Left lobe of liver (tissue), 2 donors: ENCODE results near the gene USF2. TPM values are rescaled to one million over a fixed set of nuclear protein-coding genes. Genes with fewer than 3 reads are reported as not detected.

Experiments
- ATAC-seq: fragments of 200-7000 bp; cut with Tn5 transposase; one replicate; pipeline ENCODE4 v1.9.1; 2020; ENCODE audit warnings: mild to moderate bottlenecking, moderate library complexity
- DNase-seq: peaks from one replicate; pipeline ENCODE4 v3.0.0-alpha.2; 2020; ENCODE audit warnings: low spot score
- total RNA-seq: library from RNA; stranded (reverse); gene quantifications from one replicate; pipeline ENCODE4 v1.2.1, GENCODE V29; 2021
- donor health status: DM: no; HTN: no; CAD: no; lungs with moderate emphysema.
- donor health status: DM: no; HTN: yes; CAD: no.

Gene USF2
- total RNA-seq, 1 donor from 2014 or later = 91.7 TPM

- DNase-seq = no peak
- ATAC-seq = no peak
Observed at GRCh38 chr19:35241417-35241816, 27.3 kb upstream of the USF2 start.

- DNase-seq (no peak), ATAC-seq (no peak)
Observed at GRCh38 chr19:35246466-35247092, 22.2 kb upstream of the USF2 start.

DNA sequence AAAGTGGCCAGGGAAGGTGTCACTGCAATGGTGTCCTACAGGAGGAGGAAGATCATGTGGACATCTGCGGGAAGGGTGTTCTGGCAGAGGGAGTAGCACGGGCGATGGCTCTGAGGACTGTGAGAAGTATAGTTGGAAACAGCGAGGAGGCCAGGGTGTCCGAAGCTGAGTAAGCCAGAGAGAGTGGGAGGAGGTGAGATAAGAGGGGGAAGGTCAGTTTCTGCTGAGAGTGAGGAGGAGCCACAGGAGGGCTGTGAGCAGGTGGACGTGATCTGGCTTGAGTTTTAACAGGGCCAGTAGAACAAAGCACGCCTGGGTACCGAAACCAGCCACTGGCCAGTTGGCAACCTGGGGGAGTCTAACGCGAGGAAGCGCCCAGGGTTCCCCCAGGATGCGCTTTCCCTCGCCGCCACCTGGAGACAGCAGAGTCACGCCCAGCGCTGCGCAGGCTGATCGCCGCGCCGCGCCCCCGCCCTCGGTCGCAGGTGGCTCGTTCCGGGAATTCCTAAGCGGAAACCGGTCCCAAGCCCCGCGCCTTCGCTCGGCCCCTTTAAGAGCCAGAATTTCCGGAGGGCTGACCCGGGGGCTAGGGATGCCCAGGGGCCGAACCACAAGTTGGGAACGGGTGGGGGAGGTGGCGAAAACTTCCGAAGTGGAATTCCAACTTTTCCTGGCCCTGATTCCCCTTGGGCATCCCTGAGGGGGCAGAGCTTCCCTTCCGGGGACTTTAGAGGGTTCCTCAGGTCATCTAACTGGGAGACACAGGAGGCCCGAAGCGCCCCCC is 21.0 kb upstream of the USF2 start:
- peak; percentile 76 for ATAC-seq

GRCh38 chr19:35248310-35249145 is 20.2 kb upstream of the USF2 start, which contains the start of gene LSR:
Gene LSR, plus strand, starts transcription at chr19:35249002. Its CDS starts 21 bp downstream, at chr19:35249023.
- DNase-seq (peak; percentile 93), ATAC-seq (peak; percentile 87)

More for the DNA sequence above, 21.0 kb upstream of the USF2 start:
- DNase-seq = peak; percentile 94

DNA sequence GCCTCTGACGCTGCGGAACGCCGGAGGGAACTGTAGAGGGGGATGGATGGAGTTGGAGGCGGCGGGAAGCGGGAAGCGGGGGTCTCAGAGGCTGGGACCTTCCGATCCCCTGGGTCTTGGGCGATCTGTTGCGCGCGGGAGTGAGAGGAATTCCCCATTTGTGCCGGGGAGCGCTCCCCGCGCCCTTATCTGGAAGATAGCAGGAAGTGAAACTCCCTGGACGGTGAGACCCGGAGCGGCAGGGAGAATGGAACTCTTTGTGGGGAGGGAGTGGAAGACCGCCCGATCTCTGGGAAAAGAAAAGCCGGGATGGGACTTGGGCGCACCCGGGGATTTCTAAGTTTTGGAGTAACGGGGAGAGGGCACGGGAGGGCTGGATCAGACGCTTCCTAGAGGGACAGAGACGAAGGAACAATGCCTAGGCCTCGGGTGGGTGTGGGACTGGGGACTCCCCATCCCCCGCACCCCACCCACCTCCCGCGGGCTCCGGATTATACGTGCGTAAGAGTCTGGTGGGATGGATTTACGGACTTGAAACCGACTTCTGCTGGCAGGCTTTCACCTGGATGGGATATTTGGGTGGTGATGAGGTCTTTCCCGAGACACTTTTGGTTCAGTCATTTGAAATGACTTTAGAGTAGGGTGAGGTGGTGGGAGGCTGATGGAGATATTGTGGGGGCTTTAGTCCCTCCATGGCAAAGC is 19.5 kb upstream of the USF2 start:
- DNase-seq (no peak), ATAC-seq (no peak)

DNA sequence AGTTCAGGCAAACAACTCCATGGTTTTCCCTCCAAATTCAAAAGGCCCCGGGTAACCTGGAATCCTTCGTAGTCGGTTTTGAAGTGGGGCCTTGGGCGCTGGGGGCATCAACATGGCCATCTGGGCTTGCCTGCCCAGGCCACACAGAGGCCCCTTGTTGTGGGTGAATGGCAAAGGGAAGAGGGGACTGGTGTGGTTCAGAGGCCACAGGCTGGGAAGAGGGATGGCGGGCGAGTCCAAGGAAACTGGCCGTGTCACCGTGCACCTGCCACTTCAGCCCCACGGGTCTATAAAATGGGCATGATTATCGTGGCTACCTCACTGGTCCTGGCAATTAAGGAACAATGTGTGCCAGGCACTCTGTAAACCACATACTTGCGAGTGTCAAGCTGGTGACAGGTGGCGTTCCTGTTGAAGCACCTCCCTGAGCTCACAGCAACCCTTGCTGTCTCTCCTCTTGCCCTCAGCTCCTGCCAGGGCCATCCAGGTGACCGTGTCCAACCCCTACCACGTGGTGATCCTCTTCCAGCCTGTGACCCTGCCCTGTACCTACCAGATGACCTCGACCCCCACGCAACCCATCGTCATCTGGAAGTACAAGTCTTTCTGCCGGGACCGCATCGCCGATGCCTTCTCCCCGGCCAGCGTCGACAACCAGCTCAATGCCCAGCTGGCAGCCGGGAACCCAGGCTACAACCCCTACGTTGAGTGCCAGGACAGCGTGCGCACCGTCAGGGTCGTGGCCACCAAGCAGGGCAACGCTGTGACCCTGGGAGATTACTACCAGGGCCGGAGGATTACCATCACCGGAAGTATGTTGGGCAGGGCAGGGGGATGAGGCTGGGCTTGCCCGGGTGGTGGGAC is 18.7 kb upstream of the USF2 start:
- ATAC-seq = peak; percentile 20
- DNase-seq = peak; percentile 77

GRCh38 chr19:35251456-35251855 is 17.3 kb upstream of the USF2 start:
- DNase-seq (peak; percentile 26), ATAC-seq (no peak)

DNA sequence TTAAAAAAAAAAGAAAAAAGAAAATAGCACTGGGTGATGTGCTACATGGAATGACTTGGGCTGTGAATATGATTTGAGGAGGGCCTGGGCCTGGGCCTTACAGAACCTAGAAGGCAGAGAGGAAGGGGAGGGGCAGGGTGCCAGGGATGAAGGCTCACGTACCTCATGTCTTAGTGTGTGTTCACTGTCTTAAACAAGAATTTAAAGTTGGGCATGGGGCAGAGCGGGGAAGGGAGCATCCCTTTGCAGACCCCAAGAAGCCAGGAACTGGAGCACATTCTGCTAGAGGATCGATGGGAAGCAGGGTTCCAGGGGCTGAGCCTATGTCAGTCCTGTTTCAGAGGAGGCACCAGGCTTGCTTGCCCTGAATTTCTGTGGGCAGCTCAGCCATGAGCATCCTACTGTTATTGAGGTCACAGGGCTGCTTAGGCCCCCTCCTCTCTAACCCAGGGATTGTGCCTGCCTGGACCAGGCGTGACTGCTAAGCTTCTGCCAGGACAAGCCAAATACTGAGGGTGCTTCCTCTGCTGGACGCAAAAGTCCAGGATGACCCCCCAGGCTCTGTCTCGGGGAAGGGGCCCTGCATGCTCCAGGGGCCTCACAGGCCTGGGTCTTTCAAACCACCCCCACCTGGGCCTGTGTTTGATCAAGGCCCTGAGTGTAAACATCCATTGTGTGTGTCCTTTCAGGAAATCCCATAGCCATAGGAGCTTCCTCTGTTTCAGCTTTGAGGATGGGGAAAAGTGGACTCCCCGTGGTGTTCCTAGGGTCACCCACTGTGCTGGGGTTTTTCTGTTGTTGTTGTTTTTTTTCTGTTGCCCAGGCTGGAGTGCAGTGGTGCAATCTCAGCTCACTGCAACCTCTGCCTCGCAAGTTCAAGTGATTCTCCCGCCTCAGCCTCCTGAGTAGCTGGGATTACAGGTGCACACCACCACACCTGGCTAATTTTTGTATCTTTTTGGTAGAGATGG is 15.2 kb upstream of the USF2 start:
- DNase-seq (peak; percentile 38), ATAC-seq (no peak)

DNA sequence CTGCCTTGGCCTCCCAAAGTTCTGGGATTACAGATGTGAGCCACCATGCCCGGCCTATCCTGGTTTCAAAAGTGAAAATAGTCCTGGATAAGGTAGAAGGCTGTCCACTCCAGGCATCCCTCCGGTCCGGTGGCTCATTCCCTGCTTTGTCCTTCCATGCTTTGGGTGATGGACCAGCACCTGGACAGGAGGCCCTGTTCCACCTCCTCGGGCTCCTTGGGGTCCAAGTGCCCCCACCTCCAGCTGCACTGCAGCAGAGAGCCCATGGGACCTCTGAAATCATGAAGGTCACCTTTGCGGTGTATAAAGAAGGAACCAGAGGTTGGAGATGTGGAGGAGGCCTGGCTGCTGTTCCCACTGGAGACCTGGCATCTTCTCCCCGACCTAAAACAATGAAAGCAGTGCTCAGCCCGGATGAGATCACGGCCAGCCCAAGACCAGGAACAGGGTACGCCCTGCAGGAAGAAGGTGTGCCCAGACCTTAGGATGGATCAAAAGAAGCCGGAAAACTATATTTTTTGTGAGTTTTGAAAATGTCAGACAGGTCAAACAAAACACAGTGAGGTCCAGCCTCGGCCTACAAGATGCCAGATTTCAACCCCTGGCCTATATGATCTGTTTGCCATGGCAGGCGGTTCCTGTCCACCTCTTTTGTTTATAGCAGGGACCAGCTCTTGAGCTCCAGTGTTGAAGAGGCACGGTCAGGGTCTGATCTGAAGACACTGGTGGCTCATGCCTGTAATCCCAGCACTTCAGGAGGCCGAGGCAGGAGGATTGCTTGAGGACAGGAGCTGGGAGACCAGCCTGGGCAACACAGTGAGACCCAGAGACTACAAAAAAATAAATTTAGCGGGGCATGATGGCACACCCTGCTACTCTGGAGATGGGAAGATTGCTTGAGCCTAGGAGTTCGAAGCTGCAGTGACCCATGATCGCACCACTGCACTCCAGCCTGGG is 14.1 kb upstream of the USF2 start:
- DNase-seq = peak; percentile 26
- no peak for ATAC-seq

GRCh38 chr19:35256566-35256965 is 12.2 kb upstream of the USF2 start:
- no peak for ATAC-seq
- no peak for DNase-seq

GRCh38 chr19:35257113-35257461 is 11.7 kb upstream of the USF2 start:
- DNase-seq = no peak

GRCh38 chr19:35260694-35261304 is 8.0 kb upstream of the USF2 start:
- ATAC-seq (no peak), DNase-seq (peak; percentile 41)

More at GRCh38 chr19:35257113-35257461, 11.7 kb upstream of the USF2 start:
- no peak for ATAC-seq

- ATAC-seq = no peak
- DNase-seq = peak; percentile 41
Observed at GRCh38 chr19:35261356-35262100, 7.2 kb upstream of the USF2 start.

DNA sequence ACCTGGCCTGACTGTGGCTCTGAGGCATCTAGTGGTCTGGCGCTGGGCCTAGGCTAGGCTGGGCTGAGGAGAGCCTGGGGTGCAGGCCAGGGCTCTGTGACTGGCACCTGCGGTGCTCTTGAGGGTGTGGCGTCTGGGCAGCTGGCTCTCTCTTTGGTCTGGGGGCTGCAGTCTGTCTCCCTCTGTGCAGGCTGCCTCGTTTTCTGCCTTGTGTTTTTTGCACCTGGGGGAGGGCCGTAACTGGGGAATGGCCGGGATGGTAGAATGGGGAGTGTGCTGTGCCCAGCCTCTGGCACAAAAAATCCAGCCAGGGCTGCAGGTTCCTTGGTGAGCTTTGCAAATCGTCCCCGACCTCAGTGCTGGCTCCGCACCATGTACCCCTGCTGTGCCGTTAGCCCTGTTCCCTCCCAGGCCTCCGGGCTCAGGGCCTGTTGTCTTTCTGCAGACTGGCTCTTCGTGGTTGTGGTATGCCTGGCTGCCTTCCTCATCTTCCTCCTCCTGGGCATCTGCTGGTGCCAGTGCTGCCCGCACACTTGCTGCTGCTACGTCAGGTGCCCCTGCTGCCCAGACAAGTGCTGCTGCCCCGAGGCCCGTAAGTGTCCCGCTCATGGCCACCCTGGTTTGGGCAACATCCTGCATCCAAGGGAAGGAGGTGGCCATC is 6.5 kb upstream of the USF2 start:
- ATAC-seq (no peak), DNase-seq (peak; percentile 48)

GRCh38 chr19:35264268-35265125 is 4.3 kb upstream of the USF2 start:
- DNase-seq (peak; percentile 40), ATAC-seq (no peak)
